ENCODE results near the gene ACVR1.

DNA sequence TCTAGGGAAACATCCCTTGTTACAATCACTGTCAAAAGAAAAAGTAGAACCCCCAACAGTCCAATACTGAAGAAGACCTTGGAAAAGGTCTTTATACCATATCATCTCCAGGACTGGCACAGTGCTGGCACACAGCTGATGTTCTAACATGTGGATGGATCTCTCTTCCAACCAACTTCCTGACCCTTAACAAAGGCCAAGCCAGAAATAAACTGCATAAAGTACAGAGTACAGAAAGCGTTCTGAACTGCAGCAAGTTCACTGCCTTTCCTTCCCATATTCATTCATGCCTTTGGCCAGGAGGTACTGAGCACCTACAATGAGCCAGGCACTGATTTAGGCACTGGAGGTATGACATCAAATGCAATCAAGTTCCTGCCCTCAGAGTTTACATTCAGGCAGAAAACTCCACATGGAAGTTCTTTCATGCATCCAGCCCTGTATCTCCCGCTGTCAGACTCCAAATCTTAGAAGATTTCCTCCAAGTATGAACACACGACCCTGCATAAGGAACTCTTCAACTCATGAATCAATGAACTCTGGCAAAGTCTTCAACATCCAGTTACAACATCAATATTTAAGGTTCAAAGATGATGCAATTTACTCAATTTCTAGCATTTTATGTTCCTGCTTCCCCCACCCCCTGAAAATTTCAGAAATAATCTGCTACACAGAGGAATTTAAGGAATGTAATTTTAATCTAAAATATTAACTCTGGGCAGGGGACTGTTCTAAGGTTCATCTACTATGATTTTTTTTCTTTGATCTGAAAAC lies 33.8 kb downstream of the ACVR1 start:
- TF ChIP-seq EZH2 (IDR thresholded peaks at IDR 0.05; ENCODE audit: low read depth, unreplicated experiment) (no peak), JUNB (IDR thresholded peaks at IDR 0.05; ENCODE audit: unreplicated experiment) (no peak), ZNF114 (CRISPR knock-in tag; IDR thresholded peaks at IDR 0.05) (no peak), CTCF (conservative IDR thresholded peaks at IDR 0.05; ENCODE audit: low read depth in 2 of 2) (no peak), EZH2phosphoT487 (IDR thresholded peaks at IDR 0.05; ENCODE audit: unreplicated experiment) (no peak), ETS1 (IDR thresholded peaks at IDR 0.05) (no peak), POLR2AphosphoS5 (IDR thresholded peaks at IDR 0.05; ENCODE audit: low read depth) (no peak)

Data from GM23338 (cell line).